CD4-positive, alpha-beta T cell treated with Interleukin-17A for 1 hour (primary cell): ENCODE results near the gene TENT4B.
"Not testable (repeated sequence)": the region's sequence is repeated elsewhere in the genome, so short reads cannot be mapped to it uniquely, and the experiment has no call there.

Experiments used
- DNase-seq: peaks from one replicate; pipeline ENCODE4 v3.0.0-alpha.2; 2020

Gene TENT4B

DNA sequence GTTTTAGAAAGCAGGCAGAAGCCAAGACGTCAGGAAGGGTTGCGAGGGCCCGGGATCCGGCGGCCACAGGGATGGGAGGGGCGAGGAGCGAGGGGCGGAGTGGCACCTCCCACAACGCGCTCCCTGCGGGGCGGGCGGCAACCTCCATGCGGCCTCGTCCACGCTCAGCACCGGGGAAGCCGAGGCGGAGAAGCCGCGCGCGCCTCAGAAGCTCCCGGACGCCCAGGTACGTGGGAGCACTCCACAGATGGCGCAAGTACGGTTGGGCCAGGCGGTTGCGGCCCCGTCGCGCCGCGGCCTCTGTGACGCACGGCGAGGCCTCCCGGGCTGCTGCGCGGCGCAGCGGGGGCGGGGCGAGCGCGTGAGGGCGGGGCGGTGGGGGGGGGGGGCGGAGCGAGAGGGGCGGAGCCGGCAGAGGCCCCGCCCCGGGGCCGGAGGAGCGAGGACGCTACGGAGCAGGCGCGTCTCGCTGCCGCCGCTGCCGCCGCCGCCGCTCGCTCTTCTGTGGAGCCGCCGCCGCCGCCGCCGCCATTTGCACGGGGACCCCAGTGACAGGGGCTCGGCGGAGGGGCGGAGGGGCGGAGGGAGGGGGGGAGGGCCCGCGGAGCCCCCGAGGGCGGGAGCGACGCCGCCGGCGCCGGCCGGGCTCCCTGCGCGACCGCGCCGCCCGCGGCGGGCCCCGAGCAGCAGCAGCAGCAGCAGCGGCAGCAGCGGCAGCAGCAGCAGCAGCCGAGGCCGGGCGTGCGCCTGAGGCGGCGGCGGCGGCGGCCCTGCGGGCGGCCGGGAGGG is at the start of gene TENT4B:
TSS of gene TENT4B (plus strand) at position 500 of the 789 bp plus-strand sequence. CDS start 316 bp downstream, outside the sequence.
- peak; percentile 92 for DNase-seq

GRCh38 chr16:50103764-50104163 is 49.3 kb upstream of the TENT4B start:
- no peak for DNase-seq

DNA sequence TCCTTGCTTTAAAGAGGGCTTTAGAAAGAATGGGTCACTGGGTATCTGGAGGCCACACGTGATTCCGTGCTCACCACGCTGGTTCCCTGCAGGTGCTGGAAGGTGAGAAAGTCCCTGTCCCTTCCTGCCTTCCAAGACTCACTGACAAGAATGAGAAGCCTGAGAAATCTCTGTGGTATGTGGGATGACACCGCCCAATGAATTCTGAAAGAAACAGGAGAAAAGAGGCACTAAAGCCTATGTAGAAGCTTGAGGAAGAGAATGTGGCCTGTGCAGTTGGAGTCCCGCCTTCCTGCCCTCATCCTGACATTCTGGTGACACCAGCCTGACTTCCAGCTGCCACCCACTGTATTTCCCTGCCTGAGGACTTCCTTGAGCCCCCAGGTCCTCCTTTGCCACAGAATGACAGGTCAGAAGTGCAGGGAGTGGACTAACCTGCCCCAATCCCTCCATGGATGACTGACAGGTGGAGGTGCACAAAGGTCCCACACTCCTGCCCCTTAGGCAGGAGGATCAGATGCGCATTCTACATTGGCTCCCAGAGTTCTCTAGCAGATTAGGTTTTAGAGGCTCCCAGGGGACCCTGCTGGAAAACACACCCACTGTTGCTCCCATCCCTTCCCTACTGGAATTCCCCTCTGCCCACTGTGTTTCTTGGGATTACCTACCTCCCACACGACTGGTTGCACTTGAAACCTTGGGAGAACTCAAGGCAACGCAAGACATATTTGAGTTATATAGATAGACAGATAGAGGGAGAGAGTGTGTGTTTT is 38.6 kb upstream of the TENT4B start:
- no peak for DNase-seq

DNA sequence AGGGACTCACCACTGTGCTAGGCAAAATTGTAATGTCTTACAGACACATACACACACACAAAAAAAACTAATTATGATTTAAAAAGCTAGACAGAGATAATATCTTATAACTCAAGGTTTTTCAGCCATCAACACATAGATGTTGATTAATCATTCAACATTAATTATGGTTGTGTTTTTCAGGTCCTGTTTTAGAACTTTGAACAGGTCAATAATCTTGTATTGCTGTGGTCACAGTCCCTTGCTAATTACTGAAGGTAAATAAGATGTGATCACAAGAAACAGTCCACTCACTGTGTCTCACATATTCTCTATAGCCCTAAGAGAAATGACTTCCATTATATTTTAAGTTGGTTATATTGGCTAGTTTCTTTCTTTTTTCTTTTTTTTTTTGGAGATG is 32.4 kb upstream of the TENT4B start:
- DNase-seq: no peak

- no peak for DNase-seq
Measured at GRCh38 chr16:50121278-50121677, 31.8 kb upstream of the TENT4B start.

DNA sequence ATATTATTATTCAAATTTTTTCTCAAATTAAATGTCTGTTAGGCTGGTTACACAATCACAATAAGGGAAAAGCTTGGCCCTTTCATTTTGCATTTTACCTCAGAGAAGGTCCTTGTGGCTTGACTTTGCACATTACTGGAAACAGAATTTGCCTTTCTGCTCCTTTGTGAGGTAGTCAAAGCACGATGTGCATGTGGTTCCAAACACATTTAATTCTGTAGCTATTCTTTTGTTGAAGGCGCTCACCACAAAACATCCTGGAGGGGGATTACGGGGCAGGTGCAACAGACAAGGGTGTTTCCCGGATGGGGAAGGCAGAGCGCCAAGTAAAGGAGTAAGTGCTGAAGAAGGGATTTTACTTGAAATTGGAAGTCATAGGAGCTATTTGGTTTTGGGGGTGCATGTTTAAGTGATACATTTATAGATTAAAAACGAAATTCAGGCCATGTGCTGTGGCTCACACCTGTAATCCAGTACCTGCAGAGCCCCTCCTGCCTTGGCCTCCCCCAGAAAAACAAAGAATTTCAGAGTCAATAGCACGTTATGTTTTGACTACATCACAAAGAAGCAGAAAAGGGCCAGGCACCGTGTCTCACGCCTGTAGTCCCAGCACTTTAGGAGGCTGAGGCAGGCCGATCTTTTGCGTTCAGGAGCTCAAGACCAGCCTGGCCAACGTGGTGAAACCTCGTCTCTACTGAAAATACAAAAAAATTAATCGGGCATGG is 31.2 kb upstream of the TENT4B start:
- DNase-seq: peak; percentile 36

DNA sequence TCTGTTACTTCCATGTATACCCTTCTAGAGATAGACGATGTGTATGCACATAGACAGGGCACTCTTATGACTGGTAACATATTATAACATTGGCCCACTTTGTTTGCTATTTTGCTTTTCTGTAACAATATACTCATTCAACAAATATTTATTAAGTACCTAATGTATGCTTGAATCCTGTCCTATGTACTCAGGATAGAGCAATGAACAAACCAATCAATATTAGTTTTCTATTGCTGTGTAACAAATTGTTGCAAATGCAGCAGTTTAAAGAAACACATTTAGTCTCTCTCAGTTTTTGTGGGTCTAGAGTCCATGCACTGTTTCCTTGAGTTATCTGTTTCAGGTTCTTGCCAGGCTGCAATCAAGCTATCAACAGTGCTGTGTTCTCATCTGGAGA is 29.7 kb upstream of the TENT4B start:
- no peak for DNase-seq

- no peak for DNase-seq
Measured at GRCh38 chr16:50124769-50125168, 28.3 kb upstream of the TENT4B start.

DNA sequence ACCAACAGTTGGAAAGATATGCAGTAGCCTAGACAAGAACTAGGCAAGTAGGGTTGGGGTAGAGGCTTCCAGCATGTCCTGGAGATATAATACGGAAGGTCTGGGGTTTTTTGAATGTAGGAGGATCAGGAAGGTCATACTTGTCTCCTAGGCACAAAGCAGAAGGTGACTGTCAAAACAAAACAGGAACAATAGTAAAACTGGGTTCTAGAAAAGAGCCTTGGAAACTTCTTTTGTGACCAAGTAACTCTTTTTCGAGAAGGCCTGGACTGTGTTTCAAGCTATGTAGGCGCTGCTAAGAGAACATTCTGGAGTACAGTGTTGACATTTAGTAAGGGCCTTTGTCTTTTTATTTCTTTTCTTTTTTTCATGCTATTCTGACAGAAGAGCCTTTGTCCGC is 26.9 kb upstream of the TENT4B start:
- no peak for DNase-seq

GRCh38 chr16:50132571-50132970 is 20.5 kb upstream of the TENT4B start:
- not testable (repeated sequence) for DNase-seq

- no peak for DNase-seq
Measured at GRCh38 chr16:50133214-50133613, 19.9 kb upstream of the TENT4B start.

DNA sequence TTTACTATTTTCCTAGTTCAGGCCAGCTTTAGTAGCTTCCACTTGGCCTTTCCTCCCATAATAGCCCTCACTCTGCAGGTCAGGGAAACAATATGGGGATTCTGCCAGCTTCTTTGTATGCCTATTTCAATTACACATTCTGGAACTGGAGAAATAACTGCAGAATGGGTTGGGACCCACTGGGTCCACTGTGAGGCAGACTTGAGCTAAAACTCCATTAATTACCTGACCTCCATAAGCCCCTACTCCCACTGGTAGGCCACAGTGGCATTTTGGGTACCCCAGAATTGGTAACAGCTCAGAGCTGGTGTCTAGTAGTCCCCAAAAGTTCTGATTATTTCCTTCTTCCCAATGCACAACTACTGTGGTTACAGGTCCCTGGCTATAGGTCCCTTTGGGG is 16.7 kb upstream of the TENT4B start:
- DNase-seq: no peak

DNA sequence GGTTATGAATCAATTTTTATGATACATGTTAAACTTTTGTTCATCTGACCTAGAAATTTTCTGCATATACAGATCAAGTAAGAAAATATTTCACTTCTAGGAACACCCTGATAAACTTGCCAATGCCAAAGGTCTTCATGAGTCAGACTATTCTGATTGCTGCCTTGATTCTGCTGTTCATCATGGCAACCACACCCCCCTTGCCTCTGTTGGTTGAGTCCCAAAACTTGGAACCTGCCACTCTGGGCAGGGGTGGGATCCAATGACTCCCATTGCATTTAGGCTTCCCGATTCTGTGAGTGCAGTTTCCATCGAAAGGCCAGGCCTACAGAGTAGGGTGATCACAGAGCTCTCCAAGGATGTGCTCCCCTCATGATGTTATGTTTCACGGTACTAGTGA is 15.8 kb upstream of the TENT4B start:
- DNase-seq: no peak

DNA sequence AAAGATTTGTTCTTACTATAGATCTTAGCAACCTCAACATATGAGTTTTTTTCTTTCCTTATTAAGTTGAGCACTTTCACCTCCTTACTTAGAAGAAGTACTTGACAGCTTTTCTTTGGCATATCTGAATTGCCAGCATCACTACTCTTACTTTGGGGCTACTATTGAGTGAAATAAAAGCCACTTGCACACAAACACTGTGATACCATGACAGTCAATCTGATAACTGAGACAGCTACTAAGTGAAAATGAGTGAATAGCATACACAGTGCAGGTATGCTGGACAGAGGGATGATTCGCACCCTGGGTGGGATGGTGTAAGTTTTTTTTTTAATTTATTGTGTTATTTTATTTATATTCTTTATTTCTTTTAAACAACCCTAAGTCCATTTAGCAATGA is 13.5 kb upstream of the TENT4B start:
- no peak for DNase-seq

DNA sequence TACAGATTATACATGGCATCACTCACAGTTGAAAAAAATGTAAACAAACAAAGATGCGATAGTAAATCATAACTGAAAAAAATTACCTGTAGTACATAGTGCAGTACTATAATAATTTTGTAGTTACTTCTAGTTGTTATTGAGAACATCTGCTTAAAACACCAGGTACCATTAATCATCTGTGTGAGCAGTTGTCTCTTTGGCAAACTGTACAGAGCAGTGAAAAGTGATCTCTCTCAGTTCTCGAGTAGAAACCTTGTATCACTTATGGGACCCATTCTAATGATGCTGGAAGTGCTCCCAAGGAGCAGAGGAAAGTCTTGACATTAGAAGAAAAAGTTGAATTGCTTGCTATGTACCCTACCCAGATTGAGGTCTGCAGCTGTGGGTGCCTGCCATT is 8.9 kb upstream of the TENT4B start:
- DNase-seq: no peak

- no peak for DNase-seq
Measured at GRCh38 chr16:50146479-50147435, 6.3 kb upstream of the TENT4B start.

DNA sequence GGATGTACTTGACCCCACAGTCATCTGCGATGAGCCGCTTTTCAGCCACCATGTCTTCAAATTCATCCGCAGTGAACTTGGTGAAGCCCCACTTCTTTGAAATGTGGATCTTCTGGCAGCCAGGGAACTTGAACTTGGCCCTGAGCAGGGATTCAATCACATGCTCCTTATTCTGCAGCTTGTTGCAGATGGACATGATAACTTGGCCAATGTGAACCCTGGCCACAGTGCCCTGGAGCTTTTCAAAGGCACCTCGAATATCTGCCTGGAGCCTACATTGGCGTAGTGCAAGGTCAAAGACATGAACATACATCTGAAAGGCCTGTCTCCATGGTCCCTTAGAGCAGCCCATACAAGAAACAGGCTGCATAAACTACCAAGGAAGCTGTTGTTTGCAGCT is 1.8 kb upstream of the TENT4B start:
- DNase-seq: no peak

DNA sequence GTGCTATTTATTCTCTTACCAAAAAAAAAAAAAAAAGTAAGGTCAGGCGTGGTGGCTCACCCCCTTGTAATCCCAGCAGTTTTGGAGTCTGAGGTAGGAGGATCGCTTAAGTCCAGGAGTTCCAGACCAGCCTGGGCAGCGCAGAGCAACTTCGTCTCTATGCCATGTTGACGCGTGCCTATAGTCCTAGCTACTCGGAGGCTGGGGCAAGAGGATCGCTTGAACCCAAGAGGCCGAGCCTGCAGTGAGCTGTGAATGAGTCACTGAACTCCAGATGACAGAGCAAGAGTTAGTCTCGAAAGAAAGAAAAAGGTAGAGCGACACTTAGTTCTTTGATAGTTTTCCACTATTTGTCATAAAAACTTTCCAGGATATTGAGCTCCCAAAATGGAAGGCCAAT is 1.4 kb upstream of the TENT4B start:
- DNase-seq: no peak

DNA sequence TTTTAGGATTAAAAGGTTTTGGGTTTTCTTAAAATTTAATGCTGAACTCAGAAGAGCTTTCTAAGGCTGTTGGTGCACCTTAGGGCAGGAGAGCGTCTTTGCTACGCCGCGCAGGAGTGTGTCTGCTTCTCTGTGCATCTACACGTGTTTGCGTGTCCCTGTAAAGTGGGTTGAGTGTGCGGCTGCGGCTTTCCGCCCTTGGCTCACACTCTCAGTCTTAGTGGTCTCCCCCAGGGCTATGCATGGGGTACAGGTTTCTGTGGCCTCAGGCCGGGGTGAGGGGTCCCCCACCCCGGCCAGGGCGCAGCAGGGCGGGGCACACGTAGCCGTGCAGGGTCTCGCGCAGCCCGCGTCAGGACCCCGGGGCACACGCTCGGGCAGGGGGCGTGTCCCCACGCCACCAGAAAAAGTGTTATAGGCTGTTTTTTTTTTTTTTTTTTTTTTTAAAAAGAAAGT is 727 bp upstream of the TENT4B start:
- DNase-seq: peak; percentile 76

DNA sequence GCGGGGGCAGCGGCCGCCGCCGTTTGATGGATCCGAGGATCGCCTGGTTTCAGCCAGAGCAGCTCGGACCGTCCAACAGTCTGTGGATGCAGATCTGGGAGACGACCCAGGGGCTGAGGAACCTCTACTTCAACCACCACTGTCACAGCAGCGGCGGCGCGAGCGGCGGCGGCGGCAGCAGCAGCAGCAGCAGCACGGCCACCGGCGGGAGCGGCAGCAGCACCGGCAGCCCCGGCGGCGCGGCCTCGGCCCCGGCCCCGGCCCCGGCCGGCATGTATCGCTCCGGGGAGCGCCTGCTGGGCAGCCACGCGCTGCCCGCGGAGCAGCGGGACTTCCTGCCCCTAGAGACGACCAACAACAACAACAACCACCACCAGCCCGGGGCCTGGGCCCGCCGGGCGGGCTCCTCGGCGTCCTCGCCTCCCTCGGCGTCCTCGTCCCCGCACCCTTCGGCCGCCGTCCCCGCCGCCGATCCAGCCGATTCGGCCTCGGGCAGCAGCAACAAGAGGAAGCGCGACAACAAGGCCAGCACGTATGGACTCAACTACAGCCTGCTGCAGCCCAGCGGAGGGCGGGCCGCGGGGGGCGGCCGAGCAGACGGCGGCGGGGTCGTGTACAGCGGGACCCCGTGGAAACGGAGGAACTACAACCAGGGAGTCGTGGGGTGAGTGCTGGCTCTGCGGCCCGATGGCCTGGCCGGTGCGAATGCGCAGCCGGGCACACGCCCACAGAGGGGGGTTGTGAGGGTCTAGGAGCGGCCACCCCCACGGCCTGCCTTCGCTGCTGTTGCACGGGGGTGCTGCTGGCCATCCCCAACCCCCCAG is 702 bp downstream of the TENT4B start:
- DNase-seq: no peak

DNA sequence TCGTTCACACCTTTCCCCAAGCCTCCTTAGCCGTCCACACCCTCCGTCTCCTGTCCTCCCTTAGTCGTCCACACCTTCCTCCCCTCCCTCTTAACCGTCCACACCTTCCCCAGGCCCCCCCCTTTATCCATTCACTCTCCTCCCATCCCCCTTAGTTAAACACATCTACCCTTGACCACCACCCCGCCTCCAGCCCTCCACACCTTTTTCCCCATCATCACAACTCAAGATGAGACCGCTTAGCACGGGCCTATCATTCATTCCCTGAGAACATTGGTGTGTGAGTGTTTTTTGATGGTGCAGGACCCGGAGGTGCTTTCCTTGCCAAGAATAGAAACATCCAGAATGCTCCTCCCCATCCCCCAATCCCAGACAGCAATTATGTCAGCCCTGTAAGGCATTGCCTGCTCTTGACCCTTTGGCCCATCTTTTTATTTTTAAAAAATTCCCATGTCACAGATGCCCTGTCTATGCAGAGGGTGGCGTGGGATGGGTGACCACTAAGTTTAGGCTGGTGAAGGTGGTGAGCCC is 1.4 kb downstream of the TENT4B start:
- DNase-seq: peak; percentile 19
